Hematopoietic multipotent progenitor cell treated with erythropoietin and hydrocortisone succinate and interleukin-3 and kit ligand, for 15 days (in vitro differentiated cells): Measurements from ENCODE around the gene NOL4L.
A peak's percentile ranks its signal among the peaks of the same experiment; 100 is the strongest.

ENCODE experiments used
- DNase-seq: peaks from one replicate; pipeline ENCODE4 v3.0.0-alpha.2; 2015; ENCODE audit warnings: low spot score

NOL4L gene

GRCh38 chr20:32539817-32540675 is 45.1 kb downstream of the NOL4L start:
- peak; percentile 70 for DNase-seq

- peak; percentile 71 for DNase-seq
Observed at GRCh38 chr20:32539026-32539816, 45.9 kb downstream of the NOL4L start.

GRCh38 chr20:32538526-32538939 is 46.6 kb downstream of the NOL4L start:
- peak; percentile 23 for DNase-seq

GRCh38 chr20:32537657-32538525 is 47.2 kb downstream of the NOL4L start:
- DNase-seq = peak; percentile 23

GRCh38 chr20:32536851-32537656 is 48.1 kb downstream of the NOL4L start:
- peak; percentile 43 for DNase-seq

GRCh38 chr20:32535953-32536823 is 48.9 kb downstream of the NOL4L start:
- DNase-seq = no peak

- no peak for DNase-seq
Observed at GRCh38 chr20:32535316-32535952, 49.7 kb downstream of the NOL4L start.

- no peak for DNase-seq
Observed at GRCh38 chr20:32534661-32535240, 50.4 kb downstream of the NOL4L start.

- DNase-seq = no peak
Observed at GRCh38 chr20:32533732-32534131, 51.4 kb downstream of the NOL4L start.

GRCh38 chr20:32532246-32532645 is 52.9 kb downstream of the NOL4L start:
- no peak for DNase-seq

- no peak for DNase-seq
Observed at GRCh38 chr20:32528905-32529670, 56.0 kb downstream of the NOL4L start.

GRCh38 chr20:32528171-32528891 is 56.8 kb downstream of the NOL4L start:
- peak; percentile 68 for DNase-seq

- no peak for DNase-seq
Observed at GRCh38 chr20:32527447-32528055, 57.6 kb downstream of the NOL4L start.

GRCh38 chr20:32527052-32527446 is 58.1 kb downstream of the NOL4L start:
- no peak for DNase-seq

- no peak for DNase-seq
Observed at GRCh38 chr20:32526541-32526940, 58.6 kb downstream of the NOL4L start.

- DNase-seq = no peak
Observed at GRCh38 chr20:32526125-32526524, 59.0 kb downstream of the NOL4L start.

- DNase-seq = no peak
Observed at GRCh38 chr20:32524829-32525501, 60.2 kb downstream of the NOL4L start.
